ENCODE data around the gene XAB2. TPM values are rescaled to one million over a fixed set of nuclear protein-coding genes. Genes with fewer than 3 reads are reported as not detected.

Gene XAB2
- total RNA-seq, 4 donors from 2014 or later, result 22.5 to 37.0 (median 27.8) TPM

DNA sequence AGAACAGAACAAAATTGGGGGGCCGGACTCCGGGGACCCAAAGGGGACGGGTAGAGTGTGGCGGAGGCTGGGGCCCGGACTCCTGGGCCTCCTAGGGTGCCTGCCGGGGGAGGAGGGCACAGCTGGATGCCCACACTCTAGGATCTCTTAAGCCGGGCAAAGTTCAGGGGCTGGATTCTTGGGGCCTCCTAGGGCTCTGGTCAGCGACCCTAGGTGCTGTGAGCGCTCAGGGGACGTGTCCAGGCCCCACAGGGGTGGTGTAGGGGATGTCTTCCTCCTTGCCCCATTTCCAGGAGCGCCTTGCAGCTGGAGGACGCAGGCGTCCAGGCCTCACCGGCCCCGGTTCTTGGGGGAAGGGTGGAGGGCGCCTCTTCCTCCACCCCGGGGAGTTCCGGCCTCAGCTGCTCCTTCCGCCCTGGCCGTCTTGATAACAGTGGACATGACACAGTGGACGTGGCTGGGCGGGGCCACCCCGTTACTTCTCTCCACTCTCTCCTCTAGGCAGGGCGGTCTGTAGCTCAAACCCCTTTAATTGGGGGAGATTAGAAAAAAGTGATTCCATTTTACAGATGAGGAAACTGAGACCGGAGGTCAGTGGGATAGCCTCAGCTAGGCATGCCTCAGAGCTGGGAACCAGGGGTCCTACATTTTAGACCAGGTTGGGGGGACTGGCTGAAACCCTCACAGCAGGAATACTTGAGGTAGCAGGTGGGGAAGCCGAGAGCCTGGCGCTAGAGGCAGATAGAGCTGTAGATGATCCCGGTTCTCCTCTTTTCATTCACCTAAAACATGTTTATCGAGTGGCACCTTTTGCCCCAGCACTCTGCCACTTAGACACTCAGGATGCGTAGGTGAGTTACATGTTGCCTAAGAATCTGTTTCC lies 8.3 kb upstream of the XAB2 start:
- no peak for DNase-seq (ENCODE audit: low spot score)
- peak; percentile 11 for ATAC-seq (ENCODE audit: low FRiP score)

DNA sequence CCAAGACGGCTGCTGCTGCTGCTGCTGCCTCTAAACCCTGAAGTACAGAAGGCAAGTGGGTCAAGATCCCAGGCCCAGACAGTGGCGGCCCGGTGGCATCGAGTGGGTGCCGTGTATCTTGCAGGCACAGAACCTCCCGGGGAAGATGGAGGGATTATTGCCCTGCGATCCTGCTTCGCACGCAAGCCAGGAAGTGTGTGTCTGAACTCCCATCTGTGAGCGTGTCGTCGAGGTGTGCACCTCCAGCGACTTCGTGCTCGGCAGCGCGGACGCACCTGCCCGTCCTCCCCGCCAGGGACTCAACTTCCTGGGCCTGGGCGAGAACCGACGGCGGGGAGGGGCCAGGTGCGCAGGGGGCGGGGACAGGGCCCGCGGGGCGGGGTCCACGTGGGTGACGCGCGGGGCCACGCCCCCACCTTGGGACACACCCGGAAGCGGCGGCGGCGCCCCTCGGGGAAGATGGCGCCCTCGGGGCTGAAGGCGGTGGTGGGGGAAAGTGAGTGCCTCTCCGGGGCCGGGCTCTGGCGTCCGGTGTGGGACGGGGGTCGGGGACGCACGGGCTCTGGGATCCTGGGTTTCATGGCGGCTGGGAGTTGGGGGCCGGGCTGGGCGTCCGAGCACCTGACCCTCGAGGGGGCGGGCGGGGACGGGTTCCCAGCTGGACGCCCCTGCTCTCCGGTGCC lies 7.5 kb upstream of the XAB2 start, which contains the start of gene STXBP2:
STXBP2 (plus strand) TSS at position 420 of the 683 bp plus-strand sequence; CDS start at position 460, 40 bp downstream.
- ATAC-seq (ENCODE audit: low FRiP score) (peak; percentile 85), DNase-seq (ENCODE audit: low spot score) (peak; percentile 52)
- TF ChIP-seq, protein P1, sequence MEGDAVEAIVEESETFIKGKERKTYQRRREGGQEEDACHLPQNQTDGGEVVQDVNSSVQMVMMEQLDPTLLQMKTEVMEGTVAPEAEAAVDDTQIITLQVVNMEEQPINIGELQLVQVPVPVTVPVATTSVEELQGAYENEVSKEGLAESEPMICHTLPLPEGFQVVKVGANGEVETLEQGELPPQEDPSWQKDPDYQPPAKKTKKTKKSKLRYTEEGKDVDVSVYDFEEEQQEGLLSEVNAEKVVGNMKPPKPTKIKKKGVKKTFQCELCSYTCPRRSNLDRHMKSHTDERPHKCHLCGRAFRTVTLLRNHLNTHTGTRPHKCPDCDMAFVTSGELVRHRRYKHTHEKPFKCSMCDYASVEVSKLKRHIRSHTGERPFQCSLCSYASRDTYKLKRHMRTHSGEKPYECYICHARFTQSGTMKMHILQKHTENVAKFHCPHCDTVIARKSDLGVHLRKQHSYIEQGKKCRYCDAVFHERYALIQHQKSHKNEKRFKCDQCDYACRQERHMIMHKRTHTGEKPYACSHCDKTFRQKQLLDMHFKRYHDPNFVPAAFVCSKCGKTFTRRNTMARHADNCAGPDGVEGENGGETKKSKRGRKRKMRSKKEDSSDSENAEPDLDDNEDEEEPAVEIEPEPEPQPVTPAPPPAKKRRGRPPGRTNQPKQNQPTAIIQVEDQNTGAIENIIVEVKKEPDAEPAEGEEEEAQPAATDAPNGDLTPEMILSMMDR (IDR thresholded peaks at IDR 0.05), result no peak

More for the DNA sequence above, 8.3 kb upstream of the XAB2 start:
- TF ChIP-seq, protein P1 (IDR thresholded peaks at IDR 0.05), result no peak

DNA sequence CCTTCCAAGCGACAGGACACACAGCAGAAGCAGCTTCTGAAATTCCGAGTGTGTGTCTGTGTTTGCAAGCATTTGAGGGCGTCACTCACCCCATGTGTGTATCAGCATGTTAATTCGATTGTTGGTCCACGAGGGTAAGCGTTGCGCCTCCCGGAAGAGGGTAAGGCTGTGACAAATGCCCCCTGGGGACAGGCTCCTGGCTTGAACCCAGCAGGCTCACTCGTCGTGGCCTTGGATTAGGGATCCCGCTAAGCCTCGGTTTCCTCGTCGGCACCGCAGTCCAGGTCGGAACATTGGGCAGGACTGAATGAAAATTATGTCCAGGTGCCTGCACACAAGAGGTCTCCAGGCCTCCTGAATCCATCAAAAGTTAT lies 7.0 kb upstream of the XAB2 start:
- no peak for ATAC-seq (ENCODE audit: low FRiP score)
- TF ChIP-seq, protein P1 (IDR thresholded peaks at IDR 0.05), result no peak
- no peak for DNase-seq (ENCODE audit: low spot score)

DNA sequence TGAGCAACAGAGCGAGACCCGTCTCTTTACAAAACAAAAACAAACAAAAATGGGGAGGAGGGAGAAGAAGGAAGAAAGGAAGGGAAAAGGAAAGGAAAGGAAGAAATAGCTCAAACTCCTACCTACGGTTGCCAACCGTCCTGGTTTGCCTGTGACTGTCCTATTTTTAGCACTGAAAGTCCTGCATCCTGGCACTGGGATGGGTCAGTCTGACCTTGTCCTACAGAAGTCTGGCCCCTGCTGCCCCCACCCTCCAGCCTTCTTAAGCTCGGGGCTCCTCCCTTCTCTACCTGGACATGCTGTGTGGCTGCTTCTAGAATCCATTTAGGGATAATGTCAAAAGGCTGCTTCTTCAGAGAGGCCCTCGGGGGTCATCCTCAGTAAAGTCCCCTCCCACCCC lies 6.3 kb upstream of the XAB2 start:
- DNase-seq (ENCODE audit: low spot score) (no peak), ATAC-seq (ENCODE audit: low FRiP score) (no peak)
- TF ChIP-seq, protein P1 (IDR thresholded peaks at IDR 0.05), result no peak

DNA sequence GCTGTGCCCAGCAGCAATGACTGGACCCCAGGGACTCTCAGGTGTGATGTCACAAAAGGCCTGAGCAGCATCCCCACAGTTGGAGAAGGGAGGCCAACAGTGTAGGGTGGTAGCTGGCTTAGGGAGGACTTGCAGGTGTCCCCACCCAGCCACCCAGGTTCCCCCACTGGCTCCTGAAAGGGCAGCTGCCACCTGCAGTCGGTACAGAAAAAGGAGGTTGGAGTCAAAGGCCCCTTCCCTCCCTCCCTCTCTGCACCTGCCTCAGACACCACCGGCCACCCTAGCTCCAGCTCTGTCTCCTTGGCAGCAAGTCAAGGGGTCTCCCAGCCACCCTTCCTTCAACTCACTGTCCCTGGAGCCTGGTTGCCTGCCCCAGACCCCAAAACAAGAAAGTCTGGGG lies 4.4 kb upstream of the XAB2 start, which contains the start of gene PCP2:
PCP2 (minus strand) TSS at position 22 of the 400 bp plus-strand sequence. CDS start 262 bp downstream, outside the sequence.
- ATAC-seq (ENCODE audit: low FRiP score) (no peak), DNase-seq (ENCODE audit: low spot score) (no peak)
- TF ChIP-seq, protein P1 (IDR thresholded peaks at IDR 0.05), result no peak

DNA sequence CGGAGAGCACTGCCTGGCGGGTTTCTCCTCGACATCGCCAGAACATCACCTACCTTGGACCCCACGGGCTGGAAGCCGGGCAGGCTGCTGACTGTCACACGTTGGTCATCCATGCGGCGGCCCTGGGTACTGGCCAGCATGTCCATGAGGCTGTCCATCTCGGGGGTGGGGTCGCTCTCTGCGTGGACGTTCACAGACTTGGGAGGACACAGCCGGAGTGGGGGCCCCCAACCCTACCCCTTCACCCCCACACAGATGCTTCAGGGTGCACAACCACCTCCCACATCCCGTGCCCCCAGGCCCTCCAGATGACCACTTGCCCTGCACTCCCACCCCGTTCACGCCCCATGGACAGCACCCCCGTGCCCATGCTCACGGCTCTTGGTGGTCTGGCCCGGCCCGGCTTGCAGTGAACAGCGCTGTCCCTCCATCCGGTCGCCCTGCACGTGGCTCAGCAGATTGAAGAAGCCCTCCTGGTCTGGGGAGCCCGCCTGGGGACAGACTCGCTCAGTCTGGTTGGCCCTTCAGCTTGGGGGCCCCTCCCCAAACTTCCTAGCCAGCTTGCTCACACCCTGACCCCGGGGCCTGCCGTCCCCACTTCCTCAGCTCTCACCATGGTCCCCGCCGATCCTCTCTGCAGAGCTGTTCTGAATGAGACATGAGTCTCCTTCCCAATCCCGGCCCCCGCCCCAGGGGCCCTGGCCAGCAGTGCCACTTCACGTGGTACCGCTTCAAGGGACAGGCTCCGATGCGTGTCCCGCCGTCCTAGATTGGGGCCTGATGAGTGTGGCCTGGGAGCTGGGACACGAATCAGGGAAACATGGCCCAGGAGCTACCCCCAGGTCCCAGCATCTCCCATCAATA lies 3.2 kb upstream of the XAB2 start:
- ATAC-seq (ENCODE audit: low FRiP score), result no peak
- DNase-seq (ENCODE audit: low spot score), result no peak
- TF ChIP-seq, protein P1 (IDR thresholded peaks at IDR 0.05), result no peak

Measured in omental fat pad (tissue), 4 donors.